Endothelial cell of umbilical vein (primary cell): ENCODE results near the gene TMEM273.

Experiments used
- EZH2 ChIP-seq: IDR thresholded peaks from 2 replicates; pipeline ENCODE4 v1.6.1; 2012; ENCODE audit warnings: borderline replicate concordance, low read depth, mild to moderate bottlenecking, moderate library complexity, low read length, inconsistent platforms; ENCODE audit not compliant: severe bottlenecking
- FOS ChIP-seq: IDR thresholded peaks from 2 replicates; pipeline ENCODE4 v1.6.1; 2011; ENCODE audit warnings: mild to moderate bottlenecking, low read length, moderate library complexity, borderline replicate concordance; ENCODE audit not compliant: insufficient read depth
- JUN ChIP-seq: IDR thresholded peaks from 2 replicates; pipeline ENCODE4 v1.6.1; 2011; ENCODE audit warnings: borderline replicate concordance, low read depth; ENCODE audit not compliant: insufficient read length, insufficient read depth
- POLR2A ChIP-seq: IDR thresholded peaks from 2 replicates; pipeline ENCODE4 v1.6.1; 2012; ENCODE audit warnings: low read depth, mild to moderate bottlenecking, control low read depth, low read length
- POLR2AphosphoS5 ChIP-seq: IDR thresholded peaks from 2 replicates; pipeline ENCODE4 v1.6.1; 2012; ENCODE audit warnings: low read depth, mild to moderate bottlenecking, control low read depth, low read length, moderate library complexity; ENCODE audit not compliant: insufficient read depth
- TF ChIP-seq, protein P1 (sequence below), 2 donors: IDR thresholded peaks; 1 replicate in 1 of 2; 2 replicates in 1 of 2; pipeline ENCODE4 v1.5.1; 2011; ENCODE audit warnings: low read length in 2 of 2, mild to moderate bottlenecking in 2 of 2, moderate library complexity in 2 of 2, control low read depth in 1 of 2, inconsistent platforms in 1 of 2, low read depth in 1 of 2; ENCODE audit not compliant: insufficient read depth in 1 of 2; ENCODE audit errors: extremely low read depth in 1 of 2

DNA sequence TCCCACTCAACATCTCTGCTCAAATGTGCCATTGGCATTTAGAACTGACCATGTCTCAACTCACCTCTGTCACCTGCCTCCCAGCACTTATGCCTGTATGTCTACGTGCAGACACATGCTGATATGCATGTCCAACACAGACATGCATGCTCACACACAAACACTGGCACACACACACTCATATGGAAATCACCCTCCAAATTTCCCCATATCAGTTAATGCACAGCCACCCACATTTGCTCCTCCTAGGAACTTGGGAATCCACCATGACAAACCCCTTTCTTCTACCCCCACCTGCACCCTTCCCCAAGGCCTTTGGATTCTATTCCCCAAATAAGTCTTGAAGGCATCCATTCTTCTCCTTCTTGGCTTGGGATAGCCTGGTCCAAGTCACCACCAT, 58.8 kb downstream of the TMEM273 start:
- TF ChIP-seq FOS (no peak), EZH2 (no peak), POLR2A (no peak), POLR2AphosphoS5 (no peak), JUN (no peak)
- TF ChIP-seq, protein P1, sequence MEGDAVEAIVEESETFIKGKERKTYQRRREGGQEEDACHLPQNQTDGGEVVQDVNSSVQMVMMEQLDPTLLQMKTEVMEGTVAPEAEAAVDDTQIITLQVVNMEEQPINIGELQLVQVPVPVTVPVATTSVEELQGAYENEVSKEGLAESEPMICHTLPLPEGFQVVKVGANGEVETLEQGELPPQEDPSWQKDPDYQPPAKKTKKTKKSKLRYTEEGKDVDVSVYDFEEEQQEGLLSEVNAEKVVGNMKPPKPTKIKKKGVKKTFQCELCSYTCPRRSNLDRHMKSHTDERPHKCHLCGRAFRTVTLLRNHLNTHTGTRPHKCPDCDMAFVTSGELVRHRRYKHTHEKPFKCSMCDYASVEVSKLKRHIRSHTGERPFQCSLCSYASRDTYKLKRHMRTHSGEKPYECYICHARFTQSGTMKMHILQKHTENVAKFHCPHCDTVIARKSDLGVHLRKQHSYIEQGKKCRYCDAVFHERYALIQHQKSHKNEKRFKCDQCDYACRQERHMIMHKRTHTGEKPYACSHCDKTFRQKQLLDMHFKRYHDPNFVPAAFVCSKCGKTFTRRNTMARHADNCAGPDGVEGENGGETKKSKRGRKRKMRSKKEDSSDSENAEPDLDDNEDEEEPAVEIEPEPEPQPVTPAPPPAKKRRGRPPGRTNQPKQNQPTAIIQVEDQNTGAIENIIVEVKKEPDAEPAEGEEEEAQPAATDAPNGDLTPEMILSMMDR (IDR thresholded peaks at IDR 0.05; ENCODE audit: extremely low read depth in 1 of 2, insufficient read depth in 1 of 2, low read depth in 1 of 2, low read length in 2 of 2): no peak
